ENCODE measurements around the gene PC. TPM values are rescaled to one million over a fixed set of nuclear protein-coding genes. Genes with fewer than 3 reads are reported as not detected.
A peak's percentile ranks its signal among the peaks of the same experiment; 100 is the strongest.
"Not testable (repeated sequence)": the region's sequence is repeated elsewhere in the genome, so short reads cannot be mapped to it uniquely, and the experiment has no call there.

Gene PC, protein sequence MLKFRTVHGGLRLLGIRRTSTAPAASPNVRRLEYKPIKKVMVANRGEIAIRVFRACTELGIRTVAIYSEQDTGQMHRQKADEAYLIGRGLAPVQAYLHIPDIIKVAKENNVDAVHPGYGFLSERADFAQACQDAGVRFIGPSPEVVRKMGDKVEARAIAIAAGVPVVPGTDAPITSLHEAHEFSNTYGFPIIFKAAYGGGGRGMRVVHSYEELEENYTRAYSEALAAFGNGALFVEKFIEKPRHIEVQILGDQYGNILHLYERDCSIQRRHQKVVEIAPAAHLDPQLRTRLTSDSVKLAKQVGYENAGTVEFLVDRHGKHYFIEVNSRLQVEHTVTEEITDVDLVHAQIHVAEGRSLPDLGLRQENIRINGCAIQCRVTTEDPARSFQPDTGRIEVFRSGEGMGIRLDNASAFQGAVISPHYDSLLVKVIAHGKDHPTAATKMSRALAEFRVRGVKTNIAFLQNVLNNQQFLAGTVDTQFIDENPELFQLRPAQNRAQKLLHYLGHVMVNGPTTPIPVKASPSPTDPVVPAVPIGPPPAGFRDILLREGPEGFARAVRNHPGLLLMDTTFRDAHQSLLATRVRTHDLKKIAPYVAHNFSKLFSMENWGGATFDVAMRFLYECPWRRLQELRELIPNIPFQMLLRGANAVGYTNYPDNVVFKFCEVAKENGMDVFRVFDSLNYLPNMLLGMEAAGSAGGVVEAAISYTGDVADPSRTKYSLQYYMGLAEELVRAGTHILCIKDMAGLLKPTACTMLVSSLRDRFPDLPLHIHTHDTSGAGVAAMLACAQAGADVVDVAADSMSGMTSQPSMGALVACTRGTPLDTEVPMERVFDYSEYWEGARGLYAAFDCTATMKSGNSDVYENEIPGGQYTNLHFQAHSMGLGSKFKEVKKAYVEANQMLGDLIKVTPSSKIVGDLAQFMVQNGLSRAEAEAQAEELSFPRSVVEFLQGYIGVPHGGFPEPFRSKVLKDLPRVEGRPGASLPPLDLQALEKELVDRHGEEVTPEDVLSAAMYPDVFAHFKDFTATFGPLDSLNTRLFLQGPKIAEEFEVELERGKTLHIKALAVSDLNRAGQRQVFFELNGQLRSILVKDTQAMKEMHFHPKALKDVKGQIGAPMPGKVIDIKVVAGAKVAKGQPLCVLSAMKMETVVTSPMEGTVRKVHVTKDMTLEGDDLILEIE
- total RNA-seq = 1.8 TPM

DNA sequence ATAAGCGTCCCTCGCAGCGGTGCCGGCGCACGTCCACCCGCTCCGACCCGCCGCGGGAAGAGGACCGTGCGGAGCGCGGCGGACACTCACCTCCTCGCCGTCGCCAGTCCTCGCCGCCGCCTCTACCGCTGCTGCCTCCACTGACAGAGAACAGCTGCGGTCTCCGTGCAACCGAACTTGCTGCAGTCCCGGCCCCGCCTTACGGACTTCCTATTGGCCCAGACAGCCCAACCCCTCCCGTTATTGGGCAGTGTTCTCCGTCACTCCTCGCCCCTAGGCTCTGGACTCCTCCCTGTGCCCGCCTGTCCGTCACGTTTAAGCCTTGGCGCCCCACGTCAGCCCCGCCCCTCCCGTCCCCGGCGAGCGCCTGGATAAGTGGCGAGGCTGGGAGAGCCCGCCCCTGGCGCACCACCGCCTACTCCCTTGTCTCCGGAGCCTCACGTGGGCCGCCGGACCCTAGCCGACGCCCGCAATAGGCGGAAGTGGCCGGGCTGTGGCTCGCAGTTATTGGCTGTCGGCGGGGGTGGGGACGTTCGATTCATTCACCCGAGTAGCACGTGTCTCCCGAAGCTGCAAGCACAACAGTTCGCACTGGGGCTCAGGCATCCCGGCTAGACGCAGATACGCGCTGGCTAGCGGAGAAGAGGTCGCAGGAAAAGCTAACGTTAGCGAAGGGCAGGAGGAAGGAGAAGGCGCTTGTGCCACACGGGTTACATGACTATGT lies at the start of gene PC:
TSS of gene PC (minus strand) at position 152 of the 724 bp plus-strand sequence. CDS start 86,224 bp downstream, outside the sequence.
- Histone ChIP-seq H3K9me3 (ENCODE audit: low read depth, low read length) (no peaks in the 10 kb centered on the region), H3K27me3 (ENCODE audit: insufficient read depth, low read length) (peaks cover 2% of the 10 kb centered on the region), H3K4me3 (ENCODE audit: low read length) (peak within 1 kb of the TSS; percentile 44), H3K4me1 (ENCODE audit: insufficient read depth, low read length) (peaks cover 21% of the 10 kb centered on the region)

DNA sequence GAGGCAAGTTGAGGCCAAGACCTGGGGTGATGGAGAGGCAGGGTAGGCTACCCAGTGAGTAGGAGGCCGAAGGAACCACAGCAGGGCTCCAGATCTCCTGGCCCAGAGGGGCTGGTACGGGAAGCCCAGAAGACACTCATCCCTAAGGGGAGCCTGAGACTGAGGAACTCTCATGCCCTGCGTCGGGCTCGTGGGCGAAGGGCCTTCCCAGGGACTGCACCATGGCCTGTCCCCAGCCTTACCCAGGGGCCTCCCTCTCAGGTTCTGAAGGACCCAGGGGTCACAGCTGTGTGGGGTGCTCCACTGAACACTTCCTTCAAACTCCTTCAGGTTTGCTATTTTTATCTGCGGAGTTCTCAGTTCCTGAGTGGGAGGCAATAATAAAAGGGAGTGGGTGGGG lies 48.9 kb upstream of the PC start:
- Histone ChIP-seq H3K9me3 (ENCODE audit: low read depth, low read length) (no peaks in the 10 kb centered on the region), H3K4me3 (ENCODE audit: low read length) (no peak overlapping the region), H3K27me3 (ENCODE audit: insufficient read depth, low read length) (no peaks in the 10 kb centered on the region), H3K4me1 (ENCODE audit: insufficient read depth, low read length) (no peaks in the 10 kb centered on the region)

DNA sequence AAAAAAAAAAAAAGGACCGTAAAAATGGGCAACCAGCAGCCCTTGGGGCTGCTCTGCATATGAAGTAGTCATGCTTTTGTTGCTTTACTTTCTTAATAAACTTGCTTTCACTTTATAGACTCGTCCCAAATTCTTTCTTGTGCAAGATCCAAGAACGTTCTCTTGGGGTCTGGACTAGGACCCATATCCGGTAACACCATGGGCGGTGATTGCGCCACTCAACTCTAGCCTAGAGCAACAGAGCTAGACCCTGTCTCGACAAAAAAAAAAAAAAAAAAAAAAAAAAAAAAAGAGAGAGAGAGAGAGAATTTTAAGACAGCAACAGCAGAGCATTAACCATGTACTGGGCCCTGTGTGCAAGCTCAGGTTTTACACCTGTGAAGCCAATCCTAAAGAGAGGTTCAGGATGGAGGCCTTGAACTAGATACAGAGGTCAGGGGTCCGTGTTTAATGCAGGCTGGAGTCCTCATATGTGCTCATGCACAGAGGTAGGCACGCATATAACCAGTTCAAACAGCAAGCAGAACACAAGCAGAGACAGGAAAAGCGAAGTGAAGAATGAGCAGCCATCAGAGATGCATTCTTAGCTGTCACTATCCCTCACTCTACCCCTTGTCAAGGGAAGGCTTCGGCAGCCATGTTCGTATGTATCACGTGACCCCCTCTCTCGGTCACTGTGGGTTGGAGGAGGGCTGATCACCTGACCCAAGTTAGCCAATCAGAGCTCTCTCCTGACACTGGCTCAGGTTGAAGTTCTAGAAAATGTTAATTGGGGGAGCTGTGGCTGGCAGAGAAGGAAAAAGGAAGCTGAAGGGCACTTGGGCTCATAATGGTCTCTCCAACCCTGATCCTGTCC lies 48.1 kb upstream of the PC start:
- no peaks in the 10 kb centered on the region for H3K9me3 ChIP-seq (ENCODE audit: low read depth, low read length)
- no peak overlapping the region for H3K4me3 ChIP-seq (ENCODE audit: low read length)
- no peaks in the 10 kb centered on the region for H3K4me1 ChIP-seq (ENCODE audit: insufficient read depth, low read length)
- H3K27me3 ChIP-seq (ENCODE audit: insufficient read depth, low read length) = no peaks in the 10 kb centered on the region

DNA sequence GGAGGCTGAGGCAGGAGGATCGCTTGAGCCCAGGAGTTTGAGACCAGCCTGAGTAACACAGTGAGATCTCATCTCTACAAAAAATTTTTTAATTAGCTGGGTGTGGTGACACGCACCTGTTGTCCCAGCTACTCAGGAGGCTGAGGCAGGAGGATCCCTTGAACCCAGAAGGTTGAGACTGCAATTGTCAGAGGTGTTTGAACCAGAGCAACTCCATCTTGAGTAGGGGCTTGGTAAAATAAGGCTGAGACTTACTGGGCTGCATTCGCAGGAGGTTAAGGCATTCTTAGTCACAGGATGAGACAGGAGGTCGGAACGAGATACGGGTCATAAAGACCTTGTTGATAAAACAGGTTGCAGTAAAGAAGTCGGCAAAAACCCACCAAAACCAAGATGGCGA lies 47.0 kb upstream of the PC start:
- not testable (repeated sequence) for H3K4me3 ChIP-seq (ENCODE audit: low read length); H3K4me1 ChIP-seq (ENCODE audit: insufficient read depth, low read length); H3K9me3 ChIP-seq (ENCODE audit: low read depth, low read length); H3K27me3 ChIP-seq (ENCODE audit: insufficient read depth, low read length)

DNA sequence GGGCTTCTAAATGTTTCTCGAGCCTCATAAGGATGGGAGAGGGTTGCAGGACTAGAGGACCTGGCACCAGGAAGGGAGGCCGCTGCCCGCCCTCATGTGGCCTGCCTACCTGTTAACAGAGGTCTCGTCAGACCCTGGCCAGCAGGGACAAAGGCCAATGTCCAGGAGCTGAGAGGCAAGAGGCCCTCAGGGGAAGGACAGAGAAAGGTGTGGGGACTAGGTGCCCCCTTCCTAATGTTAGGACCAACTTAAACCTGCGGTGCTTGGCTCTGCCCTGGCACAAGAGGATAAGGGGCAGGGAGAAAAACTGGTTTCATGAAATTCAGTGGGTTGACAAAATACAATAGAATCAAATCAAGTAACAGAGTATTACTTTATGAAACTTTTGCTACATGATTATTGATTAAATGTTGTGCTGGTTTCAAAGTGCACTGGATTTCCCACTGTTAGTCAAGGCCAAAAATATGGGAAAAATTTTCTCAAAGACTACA lies 44.8 kb upstream of the PC start:
- Histone ChIP-seq H3K4me3 (ENCODE audit: low read length) (no peak overlapping the region), H3K9me3 (ENCODE audit: low read depth, low read length) (no peaks in the 10 kb centered on the region), H3K4me1 (ENCODE audit: insufficient read depth, low read length) (no peaks in the 10 kb centered on the region), H3K27me3 (ENCODE audit: insufficient read depth, low read length) (no peaks in the 10 kb centered on the region)

DNA sequence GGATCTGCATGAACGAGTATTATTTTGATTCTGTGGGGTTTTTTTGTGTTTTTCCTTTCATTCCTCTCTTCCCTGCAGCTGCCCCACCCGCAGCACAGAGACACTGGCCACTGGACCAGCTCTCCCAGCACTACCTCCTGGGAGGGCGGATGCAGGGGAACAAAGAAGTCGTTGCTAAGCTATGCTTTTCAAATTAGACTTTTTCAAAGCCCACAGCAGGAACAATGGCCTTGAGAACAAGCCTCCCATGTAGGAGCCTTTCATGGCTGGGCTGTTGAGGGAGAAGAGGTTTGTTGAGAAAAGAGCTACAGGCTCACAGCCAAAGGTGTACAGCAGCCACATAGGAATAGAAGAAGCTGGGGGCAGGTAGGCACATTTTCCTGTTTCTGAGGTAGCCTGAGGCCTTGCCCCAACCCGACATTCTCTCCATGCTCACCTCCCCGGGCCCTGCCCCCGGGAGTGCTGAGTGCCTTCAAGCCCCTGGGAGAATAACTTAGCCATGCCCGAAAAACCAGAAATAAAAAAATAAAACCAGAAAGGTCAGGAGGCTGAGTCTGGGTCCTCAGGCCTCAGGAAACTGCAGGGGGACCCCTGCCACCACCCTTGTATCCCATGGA lies 44.2 kb upstream of the PC start:
- Histone ChIP-seq H3K4me3 (ENCODE audit: low read length) (no peak overlapping the region), H3K27me3 (ENCODE audit: insufficient read depth, low read length) (no peaks in the 10 kb centered on the region), H3K4me1 (ENCODE audit: insufficient read depth, low read length) (no peaks in the 10 kb centered on the region), H3K9me3 (ENCODE audit: low read depth, low read length) (no peaks in the 10 kb centered on the region)

DNA sequence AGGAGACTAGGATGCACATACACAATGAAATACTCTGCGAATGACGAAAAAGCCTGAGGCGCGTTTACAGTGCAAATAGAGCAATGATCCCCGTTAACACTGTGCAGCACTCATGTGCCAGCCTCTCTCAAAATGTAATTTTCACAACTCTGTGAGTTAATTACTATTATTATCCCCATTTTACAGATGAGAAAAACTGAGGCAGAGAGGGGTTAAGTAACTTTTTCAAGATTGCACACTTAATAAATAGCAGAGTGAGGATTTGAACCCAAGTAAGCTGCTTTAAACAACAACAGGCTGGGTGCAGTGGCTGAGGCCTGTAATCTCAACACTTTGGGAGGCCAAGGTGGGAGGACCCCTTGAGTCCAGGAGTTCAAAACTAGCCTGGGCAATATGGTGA lies 43.1 kb upstream of the PC start:
- H3K4me1 ChIP-seq (ENCODE audit: insufficient read depth, low read length) = no peaks in the 10 kb centered on the region
- H3K9me3 ChIP-seq (ENCODE audit: low read depth, low read length) = no peaks in the 10 kb centered on the region

DNA sequence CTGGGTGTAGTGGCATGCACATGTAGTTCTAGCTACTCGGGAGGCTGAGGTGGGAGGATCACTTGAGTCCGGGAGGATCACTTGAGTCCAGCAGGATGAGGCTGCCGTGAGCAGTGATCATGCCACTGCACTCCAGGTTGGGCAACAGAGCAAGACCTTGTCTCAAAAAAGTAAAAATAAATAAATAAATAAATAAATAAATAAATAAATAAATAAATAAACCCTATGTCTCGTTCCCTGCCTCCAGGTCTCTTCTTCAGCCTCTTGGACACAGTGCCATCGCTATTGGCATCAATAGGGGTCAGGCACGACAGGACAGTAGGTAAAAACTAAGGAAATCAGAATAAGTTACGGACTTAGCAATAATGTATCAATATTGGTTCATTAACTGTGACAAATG lies 41.4 kb upstream of the PC start:
- Histone ChIP-seq H3K9me3 (ENCODE audit: low read depth, low read length) (no peaks in the 10 kb centered on the region), H3K27me3 (ENCODE audit: insufficient read depth, low read length) (no peaks in the 10 kb centered on the region)

More for the DNA sequence above, 43.1 kb upstream of the PC start:
- Histone ChIP-seq H3K27me3 (ENCODE audit: insufficient read depth, low read length) (no peaks in the 10 kb centered on the region), H3K4me3 (ENCODE audit: low read length) (no peak overlapping the region)

DNA sequence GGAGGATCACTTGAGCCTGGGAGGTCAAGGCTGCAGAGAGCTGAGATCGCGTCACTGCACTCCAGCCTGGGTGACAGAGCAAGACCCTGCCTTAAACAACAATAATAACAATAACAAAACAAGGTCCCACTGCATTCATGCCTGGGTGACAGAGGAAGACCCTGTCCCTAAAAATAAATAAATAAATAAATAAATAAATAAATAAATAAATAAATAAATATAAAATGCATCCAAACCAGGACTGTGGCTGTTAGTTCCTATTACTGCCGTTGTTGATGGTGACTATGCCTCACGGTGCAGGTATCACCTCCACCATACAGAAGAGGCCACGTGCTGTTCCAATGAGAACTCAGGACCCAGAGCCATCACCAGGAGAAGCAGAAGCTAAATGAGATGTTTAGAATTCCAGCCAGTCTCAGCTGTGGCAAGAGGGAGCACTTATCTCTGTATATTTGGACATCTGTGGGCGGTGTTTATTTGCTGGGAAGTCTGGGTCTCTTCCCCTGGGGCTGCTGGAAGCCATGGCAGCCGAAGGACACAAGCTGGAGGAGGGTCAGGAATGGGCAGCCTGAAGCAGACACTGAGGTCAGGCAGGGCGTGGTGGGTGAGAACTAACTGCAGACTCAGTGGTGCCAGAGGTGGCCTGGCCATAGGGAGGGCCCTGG lies 38.6 kb upstream of the PC start:
- no peaks in the 10 kb centered on the region for H3K4me1 ChIP-seq (ENCODE audit: insufficient read depth, low read length)
- H3K9me3 ChIP-seq (ENCODE audit: low read depth, low read length) = no peaks in the 10 kb centered on the region
- H3K4me3 ChIP-seq (ENCODE audit: low read length) = no peak overlapping the region
- H3K27me3 ChIP-seq (ENCODE audit: insufficient read depth, low read length) = no peaks in the 10 kb centered on the region

More for the DNA sequence above, 41.4 kb upstream of the PC start:
- H3K4me1 ChIP-seq (ENCODE audit: insufficient read depth, low read length) = no peaks in the 10 kb centered on the region
- H3K4me3 ChIP-seq (ENCODE audit: low read length) = no peak overlapping the region

DNA sequence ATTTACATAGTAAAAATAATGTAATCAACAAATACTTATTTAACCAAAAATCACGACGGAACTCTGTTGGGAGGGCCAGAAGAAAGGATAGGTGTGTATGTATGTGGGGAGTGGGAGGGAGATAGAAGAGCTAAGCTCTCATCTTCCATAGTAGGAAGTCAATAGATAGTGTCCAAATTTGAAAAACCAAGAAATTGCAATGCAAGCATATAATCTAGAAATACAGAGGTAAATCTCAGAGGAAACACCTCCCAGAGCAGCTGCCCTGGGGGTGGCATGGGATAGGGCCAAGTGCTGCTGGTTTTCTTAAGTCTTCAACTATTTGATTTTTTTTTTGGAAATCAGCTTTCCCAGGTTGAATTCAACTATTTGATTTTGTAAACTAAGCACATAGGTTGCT lies 33.9 kb upstream of the PC start:
- Histone ChIP-seq H3K9me3 (ENCODE audit: low read depth, low read length) (no peaks in the 10 kb centered on the region), H3K4me3 (ENCODE audit: low read length) (no peak overlapping the region), H3K27me3 (ENCODE audit: insufficient read depth, low read length) (no peaks in the 10 kb centered on the region), H3K4me1 (ENCODE audit: insufficient read depth, low read length) (no peaks in the 10 kb centered on the region)

DNA sequence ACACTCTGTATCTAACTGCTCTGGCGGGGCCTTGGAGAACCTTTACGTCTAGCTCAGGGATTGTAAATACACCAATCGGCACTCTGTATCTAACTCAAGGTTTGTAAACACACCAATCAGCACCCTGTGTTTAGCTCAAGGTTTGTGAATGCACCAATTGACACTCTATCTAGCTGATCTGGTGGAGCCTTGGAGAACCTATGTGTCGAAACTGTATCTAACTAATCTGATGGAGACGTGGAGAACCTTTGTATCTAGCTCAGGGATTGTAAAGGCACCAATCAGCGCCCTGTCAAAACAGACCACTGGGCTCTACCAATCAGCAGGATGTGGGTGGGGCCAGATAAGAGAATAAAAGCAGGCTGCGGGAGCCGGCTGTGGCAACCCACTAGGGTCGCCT lies 31.2 kb upstream of the PC start:
- H3K27me3 ChIP-seq (ENCODE audit: insufficient read depth, low read length); H3K4me3 ChIP-seq (ENCODE audit: low read length); H3K4me1 ChIP-seq (ENCODE audit: insufficient read depth, low read length); H3K9me3 ChIP-seq (ENCODE audit: low read depth, low read length): not testable (repeated sequence)

DNA sequence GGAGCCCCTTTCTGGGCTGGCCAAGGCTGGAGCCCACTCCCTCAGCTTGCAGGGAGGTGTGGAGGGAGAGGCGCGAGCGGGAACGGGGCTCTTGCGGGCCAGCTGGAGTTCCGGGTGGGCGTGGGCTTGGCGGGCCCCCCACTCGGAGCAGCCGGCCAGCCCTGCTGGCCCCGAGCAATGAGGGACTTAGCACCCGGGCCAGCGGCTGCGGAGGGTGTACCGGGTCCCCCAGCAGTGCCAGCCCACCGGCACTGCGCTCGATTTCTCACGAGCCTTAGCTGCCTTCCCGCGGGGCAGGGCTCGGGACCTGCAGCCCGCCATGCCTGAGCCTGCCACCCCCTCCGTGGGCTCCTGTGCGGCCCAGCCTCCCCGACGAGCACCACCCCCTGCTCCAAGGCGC lies 30.6 kb upstream of the PC start:
- not testable (repeated sequence) for H3K9me3 ChIP-seq (ENCODE audit: low read depth, low read length); H3K27me3 ChIP-seq (ENCODE audit: insufficient read depth, low read length); H3K4me1 ChIP-seq (ENCODE audit: insufficient read depth, low read length); H3K4me3 ChIP-seq (ENCODE audit: low read length)
